GM18505 (cell line): ENCODE data around the gene RIN3.
"Not testable (repeated sequence)": the region's sequence is repeated elsewhere in the genome, so short reads cannot be mapped to it uniquely, and the experiment has no call there.

ENCODE experiments used
- ATAC-seq: cut with Tn5 transposase; IDR thresholded peaks from one replicate; pipeline ENCODE4 v1.9.1; 2021; ENCODE audit not compliant: unreplicated experiment
- POLR2A ChIP-seq: IDR thresholded peaks from 4 replicates; pipeline ENCODE4 v1.6.1; 2011; ENCODE audit warnings: borderline replicate concordance; ENCODE audit not compliant: insufficient read depth, insufficient read length; ENCODE audit errors: extremely low read depth

RIN3 gene

DNA sequence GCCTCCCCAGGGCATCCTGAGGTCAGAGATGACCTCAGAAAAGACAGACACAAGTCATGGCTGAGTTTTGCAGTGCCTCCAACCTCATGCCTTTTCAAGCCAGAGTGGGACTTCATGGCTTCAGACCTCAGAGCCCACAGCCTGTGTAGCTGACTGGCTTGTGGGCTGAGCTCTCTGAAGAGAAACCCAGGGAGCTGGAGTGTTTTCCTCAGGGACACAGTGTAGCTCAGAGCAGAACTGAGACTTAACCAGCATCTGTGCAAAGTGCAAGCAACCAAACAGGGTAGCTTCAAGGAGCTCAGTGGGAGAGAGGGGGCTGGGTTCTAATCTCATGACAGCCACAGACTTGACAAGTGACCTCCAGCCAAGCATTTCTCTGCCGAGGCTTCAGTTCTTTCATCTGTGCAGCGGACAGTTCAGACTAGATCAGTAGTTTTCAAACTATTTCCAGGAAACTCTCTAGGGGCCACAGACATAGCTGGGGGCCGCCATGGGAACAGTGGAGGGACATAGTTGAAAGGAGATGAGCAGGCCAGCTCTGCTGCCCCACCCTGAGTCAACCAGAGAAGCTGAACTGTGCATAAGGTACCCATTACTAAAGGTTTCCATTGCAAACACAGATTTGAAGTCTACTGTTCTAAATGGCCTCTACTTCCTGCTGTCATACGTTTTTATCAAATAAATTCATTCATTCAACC, 154.8 kb downstream of the RIN3 start:
- ATAC-seq: no peak
- no peak for TF ChIP-seq POLR2A

DNA sequence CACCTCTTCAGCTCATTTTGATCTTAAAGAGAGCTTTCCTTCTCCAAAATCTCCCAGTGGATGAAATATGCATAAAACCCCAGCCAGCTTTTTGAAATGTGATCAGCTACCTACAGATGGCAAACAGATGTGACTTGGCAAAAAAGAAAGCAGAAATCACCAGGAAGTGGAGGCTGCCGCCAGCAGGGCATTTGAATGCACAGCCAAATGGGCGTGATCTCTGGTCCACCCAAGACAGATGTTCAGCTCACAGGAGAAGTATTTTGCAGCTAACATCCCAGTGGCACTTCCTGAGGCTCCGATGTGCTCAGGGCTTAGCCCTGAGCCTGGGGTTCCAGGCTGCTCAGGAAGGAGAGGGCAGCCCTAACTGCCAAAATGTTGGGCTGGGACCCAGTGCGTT, 156.6 kb downstream of the RIN3 start:
- no peak for ATAC-seq
- TF ChIP-seq POLR2A: no peak

DNA sequence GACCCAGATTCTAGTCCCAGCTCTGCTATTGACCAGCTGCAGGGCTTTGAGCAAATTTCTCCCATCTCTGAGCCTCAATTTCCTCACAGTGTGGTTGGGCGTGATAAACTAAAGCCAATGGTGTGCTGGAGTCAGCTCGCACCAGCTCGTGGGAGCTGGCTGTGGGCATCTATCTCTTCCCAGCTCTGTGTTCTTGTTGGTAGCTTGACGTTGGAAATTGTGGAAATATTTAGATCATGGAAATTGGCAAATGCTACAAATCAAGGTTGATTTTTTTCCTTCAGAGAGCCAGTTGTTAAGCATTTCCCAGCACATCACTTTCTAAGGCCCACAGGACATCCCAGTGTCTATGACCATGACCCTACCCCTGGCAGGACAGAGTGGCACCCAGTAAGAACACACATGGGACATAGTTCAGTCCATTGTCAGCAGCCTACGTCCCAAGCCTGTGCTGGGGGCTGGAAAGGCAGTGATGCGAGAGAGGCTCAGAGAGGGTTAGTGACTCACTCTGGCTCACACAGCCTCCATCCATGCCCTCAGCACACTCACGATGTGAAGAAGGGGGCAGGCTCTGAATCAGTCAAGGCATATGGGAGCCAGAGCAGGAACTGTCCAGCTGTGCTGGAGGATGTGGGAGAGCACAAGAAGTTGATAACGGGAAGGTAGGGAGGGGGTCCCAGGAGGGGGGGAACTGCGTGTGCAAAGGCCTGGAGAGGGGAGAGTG, 157.2 kb downstream of the RIN3 start:
- no peak for ATAC-seq
- TF ChIP-seq POLR2A: no peak

DNA sequence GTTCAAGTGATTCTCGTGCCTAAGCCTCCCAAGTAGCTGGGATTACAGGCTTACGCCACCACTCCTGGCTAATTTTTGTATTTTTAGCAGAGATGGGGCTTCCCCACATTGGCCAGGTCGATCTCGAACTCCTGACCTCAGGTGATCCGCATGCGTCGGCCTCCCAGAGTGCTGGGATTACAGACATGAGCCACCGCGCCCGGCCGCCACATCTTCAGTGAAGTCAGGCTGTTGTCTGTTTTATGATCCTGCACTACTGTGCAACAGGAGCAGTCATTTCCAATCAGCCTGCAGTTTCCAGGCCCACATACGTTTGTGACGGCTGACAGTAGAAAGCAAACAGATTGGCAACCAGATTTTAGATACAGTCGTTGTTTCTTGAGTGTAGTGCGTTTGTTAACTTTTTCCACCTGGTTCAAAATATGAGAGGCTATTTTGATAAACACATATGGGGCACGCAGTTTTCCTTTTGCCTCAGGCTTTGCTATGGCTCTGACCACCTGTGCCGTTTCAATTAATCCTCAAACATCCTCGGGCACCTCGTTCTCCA, 160.1 kb downstream of the RIN3 start:
- ATAC-seq: no peak
- no peak for TF ChIP-seq POLR2A

DNA sequence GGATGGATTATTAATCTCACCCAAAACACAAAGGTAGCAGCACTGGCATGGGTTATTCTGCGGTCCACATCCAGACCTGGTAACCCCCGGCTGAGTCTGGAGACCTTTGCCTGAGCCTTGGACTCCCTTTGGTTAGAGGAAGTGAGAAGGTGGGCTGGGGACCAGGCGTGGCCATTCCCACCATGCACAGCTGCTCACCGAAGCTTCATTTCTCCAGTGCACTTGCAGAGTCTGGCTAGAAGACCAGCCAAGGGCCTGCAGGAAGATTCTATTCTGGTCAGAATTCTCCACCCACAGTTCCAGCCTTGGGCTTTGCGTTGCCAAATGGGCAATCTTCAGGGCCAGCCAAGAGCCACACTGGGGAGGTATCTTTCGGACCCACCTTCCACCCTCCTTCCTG, 161.8 kb downstream of the RIN3 start:
- no peak for ATAC-seq
- no peak for TF ChIP-seq POLR2A

DNA sequence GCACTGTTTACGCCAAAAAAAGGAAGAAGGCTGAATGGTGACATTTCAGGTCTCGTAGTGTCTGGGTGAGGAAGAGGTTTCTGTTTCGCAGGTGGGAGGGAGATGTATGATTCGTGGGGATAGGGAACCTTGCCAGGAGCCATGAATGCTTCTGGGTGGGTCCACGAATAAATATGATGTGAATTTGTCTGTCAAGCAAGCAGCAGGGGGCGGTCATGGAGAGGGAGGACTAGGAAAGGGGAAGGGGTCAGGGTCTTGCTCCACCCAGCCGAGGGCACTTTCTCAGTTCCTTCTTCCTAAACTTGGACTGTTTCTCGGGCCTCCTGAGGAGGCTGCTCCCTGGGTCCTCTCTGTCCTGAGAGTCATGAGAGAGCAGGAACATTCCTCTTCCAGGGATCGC, 162.4 kb downstream of the RIN3 start:
- TF ChIP-seq POLR2A: no peak
- no peak for ATAC-seq

DNA sequence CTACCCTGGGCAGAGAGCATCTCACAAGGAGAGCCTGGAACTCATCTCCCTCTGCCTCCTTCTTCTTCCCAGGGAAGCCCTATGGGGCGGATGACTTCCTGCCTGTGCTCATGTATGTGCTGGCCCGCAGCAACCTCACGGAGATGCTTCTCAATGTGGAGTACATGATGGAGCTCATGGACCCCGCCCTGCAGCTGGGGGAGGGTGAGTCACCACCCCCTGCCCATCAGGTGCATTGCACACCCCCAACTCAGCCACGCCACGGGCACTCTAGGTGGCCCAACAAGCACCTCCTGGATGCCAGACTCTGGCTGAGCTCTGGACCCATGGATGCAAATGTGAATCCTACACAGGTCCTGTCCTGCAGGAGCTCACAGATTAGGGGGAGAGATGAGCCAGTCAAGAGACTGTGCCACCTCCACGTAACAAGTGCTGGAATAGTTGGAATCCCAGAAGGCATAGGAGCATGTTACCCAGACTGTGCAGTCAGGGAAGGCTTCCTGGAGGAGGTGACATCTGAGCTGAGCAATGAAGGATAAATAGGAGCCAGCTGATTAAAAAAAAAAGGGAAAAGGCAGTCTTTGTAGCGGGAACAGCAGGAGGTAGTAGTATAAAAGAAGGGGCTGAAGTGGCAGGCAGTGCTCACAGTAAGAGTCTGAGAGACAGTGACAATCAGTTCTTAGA, 163.0 kb downstream of the RIN3 start:
- TF ChIP-seq POLR2A: no peak
- ATAC-seq: no peak

DNA sequence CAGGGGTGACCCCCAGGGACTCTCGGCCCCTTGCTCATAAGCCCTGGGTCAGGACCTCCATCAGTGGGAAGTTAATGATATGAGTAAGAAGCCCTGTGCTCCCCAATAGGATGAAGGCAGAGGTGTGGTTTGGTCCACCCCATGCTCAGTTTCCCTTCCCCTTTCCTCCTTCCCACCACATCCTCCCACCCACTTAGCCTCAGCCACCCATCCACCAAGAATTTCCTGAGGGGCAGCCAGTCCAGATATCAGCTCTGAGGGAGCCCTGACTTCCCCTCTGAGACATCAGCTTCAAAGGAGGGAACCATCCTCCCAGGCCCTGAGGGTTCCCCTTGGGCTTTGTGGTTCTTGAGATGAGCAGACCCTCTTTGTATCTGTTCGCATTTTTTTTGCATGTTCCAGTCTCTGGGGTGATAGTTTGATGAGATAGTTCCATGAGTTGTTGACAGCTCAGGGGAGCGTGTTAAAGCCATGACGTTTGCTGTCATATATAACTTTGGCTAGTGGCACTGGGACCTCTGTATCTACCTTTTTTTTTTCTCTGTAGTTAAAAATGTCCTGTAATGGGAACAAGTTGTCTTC, 163.6 kb downstream of the RIN3 start:
- peak; percentile 27 for TF ChIP-seq POLR2A
- peak; percentile 70 for ATAC-seq

DNA sequence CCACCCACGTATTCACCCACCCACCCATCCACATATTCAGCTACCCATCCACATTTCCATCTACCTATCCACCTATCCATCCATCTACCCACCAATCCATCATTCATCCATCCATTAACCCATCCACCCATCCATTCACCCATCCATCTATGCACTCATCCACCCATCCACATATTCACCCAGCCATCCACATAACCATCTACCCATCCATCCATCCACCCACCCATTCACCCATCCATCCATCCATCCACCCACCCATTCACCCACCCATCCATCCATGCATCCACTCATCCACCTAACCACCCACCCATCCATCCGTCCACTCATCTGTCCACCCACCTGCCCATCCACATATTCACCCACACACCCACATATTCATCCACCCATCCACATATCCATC, 164.4 kb downstream of the RIN3 start:
- TF ChIP-seq POLR2A: no peak
- no peak for ATAC-seq

DNA sequence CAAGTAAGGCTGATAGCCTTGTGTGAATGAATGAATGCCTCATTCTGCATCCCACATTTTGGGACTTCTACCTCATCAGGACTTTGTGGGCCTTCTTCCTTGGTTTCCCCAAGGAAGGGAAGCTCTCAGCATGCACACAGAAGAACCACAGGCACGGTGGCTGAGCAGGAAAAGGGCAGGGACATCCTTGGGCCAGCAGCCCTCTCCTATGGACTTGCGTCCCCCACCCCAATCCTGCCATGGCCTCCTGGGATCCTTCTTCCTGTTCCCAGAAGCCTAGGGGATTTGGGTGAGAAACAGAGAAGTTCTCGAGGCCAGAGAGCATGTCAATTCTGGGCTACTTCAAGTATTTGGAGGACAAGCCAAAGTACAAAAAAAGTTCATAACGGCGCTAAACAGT, 165.2 kb downstream of the RIN3 start:
- ATAC-seq: no peak

DNA sequence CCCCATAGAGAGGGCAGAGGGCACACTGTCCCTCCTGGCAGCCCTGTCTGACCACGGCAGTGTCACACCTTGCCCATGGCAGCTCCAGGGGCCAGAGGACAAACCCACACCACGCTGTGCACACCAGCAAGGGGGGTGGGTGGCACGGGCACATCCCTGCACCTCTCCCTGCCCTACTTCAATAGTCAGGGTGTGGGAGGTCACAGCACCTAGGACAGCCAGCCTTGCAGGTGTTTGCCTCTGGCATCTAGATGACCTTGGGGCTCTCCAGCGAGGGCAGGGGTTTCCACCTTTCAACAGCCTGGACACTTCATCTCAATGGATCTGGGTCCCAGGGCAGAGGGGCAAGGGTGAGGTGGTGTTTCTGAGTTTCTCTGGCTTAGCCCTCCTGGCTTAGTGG, 165.7 kb downstream of the RIN3 start:
- ATAC-seq: no peak
- no peak for TF ChIP-seq POLR2A

More for the DNA sequence above, 165.2 kb downstream of the RIN3 start:
- TF ChIP-seq POLR2A: no peak

DNA sequence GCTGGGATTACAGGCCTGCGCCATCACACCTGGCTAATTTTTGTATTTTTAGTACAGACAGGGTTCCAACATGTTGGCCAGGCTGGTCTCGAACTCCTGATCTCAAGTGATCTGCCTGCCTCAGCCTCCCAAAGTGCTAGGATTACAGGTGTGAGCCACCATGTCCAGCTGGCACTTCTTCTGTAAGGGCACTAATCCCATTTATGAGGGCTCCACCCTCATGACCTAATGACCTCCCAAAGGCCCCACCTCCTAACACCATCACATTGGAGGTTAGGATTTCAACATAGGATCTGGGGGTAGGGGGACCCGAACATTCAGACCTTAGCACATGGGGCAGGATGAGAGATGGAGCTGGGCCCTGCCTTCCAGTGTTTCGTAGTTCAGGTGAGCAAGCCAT, 166.7 kb downstream of the RIN3 start:
- ATAC-seq: not testable (repeated sequence)
